ENCODE results near the gene SP6. TPM values are rescaled to one million over a fixed set of nuclear protein-coding genes. Genes with fewer than 3 reads are reported as not detected.

The SP6 gene
- total RNA-seq, 1 donor from 2014 or later, result under 0.01 TPM

GRCh38 chr17:47856830-47857229 is 5.9 kb upstream of the SP6 start:
- peaks cover 63 to 78% (median 75%) of the 10 kb centered on the region in 3 donors for H3K27me3 ChIP-seq (ENCODE audit: control insufficient read depth in 3 of 3, insufficient read depth in 3 of 3, low read length in 3 of 3)
- no peak overlapping the region for H3K27ac ChIP-seq (ENCODE audit: low read depth, low read length)
- no peak overlapping the region for H3K4me3 ChIP-seq (ENCODE audit: low read length in 3 of 3)
- H3K36me3 ChIP-seq (ENCODE audit: control insufficient read depth in 3 of 3, insufficient read depth in 3 of 3, low read length in 3 of 3), result no peaks in the 10 kb centered on the region
- peaks cover 0 to 8% (median under 1%) of the 10 kb centered on the region in 3 donors for H3K4me1 ChIP-seq (ENCODE audit: control insufficient read depth in 3 of 3, insufficient read depth in 3 of 3, low read length in 3 of 3)
- no peak overlapping the region for H3K9ac ChIP-seq (ENCODE audit: low read depth in 1 of 3, low read length in 3 of 3)
- no peaks in the 10 kb centered on the region for H3K9me3 ChIP-seq (ENCODE audit: control insufficient read depth in 3 of 3, low read length in 3 of 3)

GRCh38 chr17:47855737-47856136 is 4.8 kb upstream of the SP6 start:
- Histone ChIP-seq H3K4me3 (ENCODE audit: low read length in 3 of 3) (no peak overlapping the region), H3K9me3 (ENCODE audit: control insufficient read depth in 3 of 3, low read length in 3 of 3) (no peaks in the 10 kb centered on the region), H3K27ac (ENCODE audit: low read depth, low read length) (no peak overlapping the region), H3K36me3 (ENCODE audit: control insufficient read depth in 3 of 3, insufficient read depth in 3 of 3, low read length in 3 of 3) (no peaks in the 10 kb centered on the region), H3K4me1 (ENCODE audit: control insufficient read depth in 3 of 3, insufficient read depth in 3 of 3, low read length in 3 of 3) (peaks cover 3 to 11% (median 5%) of the 10 kb centered on the region in 3 donors), H3K27me3 (ENCODE audit: control insufficient read depth in 3 of 3, insufficient read depth in 3 of 3, low read length in 3 of 3) (peaks cover 67 to 80% (median 79%) of the 10 kb centered on the region in 3 donors), H3K9ac (ENCODE audit: low read depth in 1 of 3, low read length in 3 of 3) (no peak overlapping the region)

GRCh38 chr17:47853616-47854015 is 2.7 kb upstream of the SP6 start:
- Histone ChIP-seq H3K27me3 (ENCODE audit: control insufficient read depth in 3 of 3, insufficient read depth in 3 of 3, low read length in 3 of 3) (peaks cover 78 to 93% (median 81%) of the 10 kb centered on the region in 3 donors), H3K4me3 (ENCODE audit: low read length in 3 of 3) (no peak overlapping the region), H3K27ac (ENCODE audit: low read depth, low read length) (no peak overlapping the region), H3K9ac (ENCODE audit: low read depth in 1 of 3, low read length in 3 of 3) (no peak overlapping the region), H3K9me3 (ENCODE audit: control insufficient read depth in 3 of 3, low read length in 3 of 3) (no peaks in the 10 kb centered on the region), H3K4me1 (ENCODE audit: control insufficient read depth in 3 of 3, insufficient read depth in 3 of 3, low read length in 3 of 3) (peaks cover 3 to 16% (median 7%) of the 10 kb centered on the region in 3 donors), H3K36me3 (ENCODE audit: control insufficient read depth in 3 of 3, insufficient read depth in 3 of 3, low read length in 3 of 3) (no peaks in the 10 kb centered on the region)

- no peak overlapping the region for H3K9ac ChIP-seq (ENCODE audit: low read depth in 1 of 3, low read length in 3 of 3)
- H3K4me3 ChIP-seq (ENCODE audit: low read length in 3 of 3), result no peak overlapping the region
- no peak overlapping the region for H3K27ac ChIP-seq (ENCODE audit: low read depth, low read length)
- no peaks in the 10 kb centered on the region for H3K9me3 ChIP-seq (ENCODE audit: control insufficient read depth in 3 of 3, low read length in 3 of 3)
- H3K36me3 ChIP-seq (ENCODE audit: control insufficient read depth in 3 of 3, insufficient read depth in 3 of 3, low read length in 3 of 3), result no peaks in the 10 kb centered on the region
- peaks cover 87 to 97% (median 89%) of the 10 kb centered on the region in 3 donors for H3K27me3 ChIP-seq (ENCODE audit: control insufficient read depth in 3 of 3, insufficient read depth in 3 of 3, low read length in 3 of 3)
- peaks cover 3 to 16% (median 7%) of the 10 kb centered on the region in 3 donors for H3K4me1 ChIP-seq (ENCODE audit: control insufficient read depth in 3 of 3, insufficient read depth in 3 of 3, low read length in 3 of 3)
Measured at GRCh38 chr17:47852113-47852949, 1.4 kb upstream of the SP6 start.

GRCh38 chr17:47851764-47852112 is 775 bp upstream of the SP6 start:
- Histone ChIP-seq H3K9ac (ENCODE audit: low read depth in 1 of 3, low read length in 3 of 3) (no peak overlapping the region), H3K4me1 (ENCODE audit: control insufficient read depth in 3 of 3, insufficient read depth in 3 of 3, low read length in 3 of 3) (peaks cover 3 to 20% (median 7%) of the 10 kb centered on the region in 3 donors), H3K9me3 (ENCODE audit: control insufficient read depth in 3 of 3, low read length in 3 of 3) (no peaks in the 10 kb centered on the region), H3K27me3 (ENCODE audit: control insufficient read depth in 3 of 3, insufficient read depth in 3 of 3, low read length in 3 of 3) (peaks cover 87 to 97% (median 90%) of the 10 kb centered on the region in 3 donors), H3K27ac (ENCODE audit: low read depth, low read length) (no peak overlapping the region), H3K4me3 (ENCODE audit: low read length in 3 of 3) (no peak overlapping the region), H3K36me3 (ENCODE audit: control insufficient read depth in 3 of 3, insufficient read depth in 3 of 3, low read length in 3 of 3) (no peaks in the 10 kb centered on the region)

GRCh38 chr17:47850373-47850691 is 631 bp downstream of the SP6 start:
- Histone ChIP-seq H3K9ac (ENCODE audit: low read depth in 1 of 3, low read length in 3 of 3) (peak overlapping the region in 1 of 3 donors; percentile 5), H3K9me3 (ENCODE audit: control insufficient read depth in 3 of 3, low read length in 3 of 3) (no peaks in the 10 kb centered on the region), H3K27ac (ENCODE audit: low read depth, low read length) (no peak overlapping the region), H3K4me1 (ENCODE audit: control insufficient read depth in 3 of 3, insufficient read depth in 3 of 3, low read length in 3 of 3) (peaks cover 3 to 20% (median 7%) of the 10 kb centered on the region in 3 donors), H3K36me3 (ENCODE audit: control insufficient read depth in 3 of 3, insufficient read depth in 3 of 3, low read length in 3 of 3) (no peaks in the 10 kb centered on the region), H3K27me3 (ENCODE audit: control insufficient read depth in 3 of 3, insufficient read depth in 3 of 3, low read length in 3 of 3) (peaks cover 88 to 97% (median 90%) of the 10 kb centered on the region in 3 donors), H3K4me3 (ENCODE audit: low read length in 3 of 3) (peak overlapping the region in 2 of 3 donors; percentile 41 to 48)

GRCh38 chr17:47848198-47848513 is 2.8 kb downstream of the SP6 start:
- no peaks in the 10 kb centered on the region for H3K36me3 ChIP-seq (ENCODE audit: control insufficient read depth in 3 of 3, insufficient read depth in 3 of 3, low read length in 3 of 3)
- peaks cover 76 to 87% (median 85%) of the 10 kb centered on the region in 3 donors for H3K27me3 ChIP-seq (ENCODE audit: control insufficient read depth in 3 of 3, insufficient read depth in 3 of 3, low read length in 3 of 3)
- H3K4me1 ChIP-seq (ENCODE audit: control insufficient read depth in 3 of 3, insufficient read depth in 3 of 3, low read length in 3 of 3), result peaks cover 3 to 20% (median 7%) of the 10 kb centered on the region in 3 donors
- H3K4me3 ChIP-seq (ENCODE audit: low read length in 3 of 3), result no peak overlapping the region
- no peak overlapping the region for H3K9ac ChIP-seq (ENCODE audit: low read depth in 1 of 3, low read length in 3 of 3)
- no peak overlapping the region for H3K27ac ChIP-seq (ENCODE audit: low read depth, low read length)
- no peaks in the 10 kb centered on the region for H3K9me3 ChIP-seq (ENCODE audit: control insufficient read depth in 3 of 3, low read length in 3 of 3)

- Histone ChIP-seq H3K27ac (ENCODE audit: low read depth, low read length) (no peak overlapping the region), H3K36me3 (ENCODE audit: control insufficient read depth in 3 of 3, insufficient read depth in 3 of 3, low read length in 3 of 3) (no peaks in the 10 kb centered on the region), H3K4me3 (ENCODE audit: low read length in 3 of 3) (no peak overlapping the region), H3K9me3 (ENCODE audit: control insufficient read depth in 3 of 3, low read length in 3 of 3) (no peaks in the 10 kb centered on the region), H3K27me3 (ENCODE audit: control insufficient read depth in 3 of 3, insufficient read depth in 3 of 3, low read length in 3 of 3) (peaks cover 70 to 81% (median 79%) of the 10 kb centered on the region in 3 donors), H3K9ac (ENCODE audit: low read depth in 1 of 3, low read length in 3 of 3) (no peak overlapping the region), H3K4me1 (ENCODE audit: control insufficient read depth in 3 of 3, insufficient read depth in 3 of 3, low read length in 3 of 3) (peaks cover 3 to 19% (median 7%) of the 10 kb centered on the region in 3 donors)
Measured at GRCh38 chr17:47847341-47848197, 3.4 kb downstream of the SP6 start.

GRCh38 chr17:47846716-47847340 is 4.1 kb downstream of the SP6 start:
- H3K36me3 ChIP-seq (ENCODE audit: control insufficient read depth in 3 of 3, insufficient read depth in 3 of 3, low read length in 3 of 3), result no peaks in the 10 kb centered on the region
- H3K4me1 ChIP-seq (ENCODE audit: control insufficient read depth in 3 of 3, insufficient read depth in 3 of 3, low read length in 3 of 3), result peaks cover 3 to 12% (median 6%) of the 10 kb centered on the region in 3 donors
- no peak overlapping the region for H3K4me3 ChIP-seq (ENCODE audit: low read length in 3 of 3)
- no peak overlapping the region for H3K27ac ChIP-seq (ENCODE audit: low read depth, low read length)
- H3K9ac ChIP-seq (ENCODE audit: low read depth in 1 of 3, low read length in 3 of 3), result no peak overlapping the region
- H3K9me3 ChIP-seq (ENCODE audit: control insufficient read depth in 3 of 3, low read length in 3 of 3), result no peaks in the 10 kb centered on the region
- peaks cover 62 to 74% (median 72%) of the 10 kb centered on the region in 3 donors for H3K27me3 ChIP-seq (ENCODE audit: control insufficient read depth in 3 of 3, insufficient read depth in 3 of 3, low read length in 3 of 3)
